Fibroblast of the aortic adventitia (primary cell): ENCODE data around the gene CFLAR. TPM values are rescaled to one million over a fixed set of nuclear protein-coding genes. Genes with fewer than 3 reads are reported as not detected.
A peak's percentile ranks its signal among the peaks of the same experiment; 100 is the strongest.

Source experiments
- DNase-seq: peaks from one replicate; pipeline ENCODE4 v3.0.0-alpha.2; 2010; ENCODE audit warnings: low read depth
- H3K4me3 ChIP-seq: 2 replicates; pipeline ENCODE4 v1.5.1; 2011; ENCODE audit warnings: low read depth, mild to moderate bottlenecking, control low read depth, low read length, moderate library complexity
- total RNA-seq: library from RNA; depleted of rRNA; stranded (reverse); fragments of >200 nt; gene quantifications from 2 replicates; pipeline ENCODE4 v1.2.3, GENCODE V29; 2012; ENCODE audit warnings: low replicate concordance
- TF ChIP-seq, protein P1 (sequence below): IDR thresholded peaks from 2 replicates; pipeline ENCODE4 v1.5.1; 2011; ENCODE audit warnings: mild to moderate bottlenecking, low read length, control low read depth, inconsistent platforms; ENCODE audit not compliant: insufficient read depth

CFLAR gene
- 71.5 and 134 TPM in 2 replicates for total RNA-seq

DNA sequence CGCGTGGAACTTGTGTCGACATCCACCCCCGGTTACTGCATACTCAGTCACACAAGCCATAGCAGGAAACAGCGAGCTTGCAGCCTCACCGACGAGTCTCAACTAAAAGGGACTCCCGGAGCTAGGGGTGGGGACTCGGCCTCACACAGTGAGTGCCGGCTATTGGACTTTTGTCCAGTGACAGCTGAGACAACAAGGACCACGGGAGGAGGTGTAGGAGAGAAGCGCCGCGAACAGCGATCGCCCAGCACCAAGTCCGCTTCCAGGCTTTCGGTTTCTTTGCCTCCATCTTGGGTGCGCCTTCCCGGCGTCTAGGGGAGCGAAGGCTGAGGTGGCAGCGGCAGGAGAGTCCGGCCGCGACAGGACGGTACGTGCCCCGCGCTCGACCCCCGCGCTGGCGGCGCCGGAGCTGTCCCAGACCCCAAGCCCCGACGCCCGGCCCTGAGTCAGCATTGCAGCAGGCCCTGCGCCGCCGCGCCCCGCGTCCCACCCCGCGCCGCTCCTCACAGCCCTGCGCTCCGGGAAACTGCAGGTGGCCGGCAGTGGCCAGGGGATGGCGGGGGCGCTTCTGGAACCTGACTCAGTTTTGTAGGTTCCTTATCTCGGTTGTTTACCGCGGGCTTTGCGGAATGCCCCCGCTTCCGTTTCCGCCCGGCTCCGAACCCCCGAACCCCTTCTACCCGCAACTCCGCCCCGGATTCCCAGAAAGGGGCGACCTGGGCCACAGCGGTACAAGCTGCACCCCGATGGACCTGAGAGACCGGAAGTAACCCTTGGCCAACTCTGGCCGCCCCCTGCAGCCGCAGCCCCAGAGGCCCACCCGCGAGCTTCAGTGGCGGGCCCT lies at the start of gene CFLAR:
CFLAR (plus strand) TSS at position 50 of the 844 bp plus-strand sequence. CDS start 13,702 bp downstream, outside the sequence.
- DNase-seq: peak; percentile 75
- TF ChIP-seq, protein P1, sequence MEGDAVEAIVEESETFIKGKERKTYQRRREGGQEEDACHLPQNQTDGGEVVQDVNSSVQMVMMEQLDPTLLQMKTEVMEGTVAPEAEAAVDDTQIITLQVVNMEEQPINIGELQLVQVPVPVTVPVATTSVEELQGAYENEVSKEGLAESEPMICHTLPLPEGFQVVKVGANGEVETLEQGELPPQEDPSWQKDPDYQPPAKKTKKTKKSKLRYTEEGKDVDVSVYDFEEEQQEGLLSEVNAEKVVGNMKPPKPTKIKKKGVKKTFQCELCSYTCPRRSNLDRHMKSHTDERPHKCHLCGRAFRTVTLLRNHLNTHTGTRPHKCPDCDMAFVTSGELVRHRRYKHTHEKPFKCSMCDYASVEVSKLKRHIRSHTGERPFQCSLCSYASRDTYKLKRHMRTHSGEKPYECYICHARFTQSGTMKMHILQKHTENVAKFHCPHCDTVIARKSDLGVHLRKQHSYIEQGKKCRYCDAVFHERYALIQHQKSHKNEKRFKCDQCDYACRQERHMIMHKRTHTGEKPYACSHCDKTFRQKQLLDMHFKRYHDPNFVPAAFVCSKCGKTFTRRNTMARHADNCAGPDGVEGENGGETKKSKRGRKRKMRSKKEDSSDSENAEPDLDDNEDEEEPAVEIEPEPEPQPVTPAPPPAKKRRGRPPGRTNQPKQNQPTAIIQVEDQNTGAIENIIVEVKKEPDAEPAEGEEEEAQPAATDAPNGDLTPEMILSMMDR: no peak
- peak within 1 kb of the TSS; percentile 80 for H3K4me3 ChIP-seq

GRCh38 chr2:201070948-201071478 lies 45.0 kb upstream of the CFLAR start:
- TF ChIP-seq, protein P1: no peak
- DNase-seq: peak; percentile 16
- H3K4me3 ChIP-seq: peak overlapping the region; percentile 95

DNA sequence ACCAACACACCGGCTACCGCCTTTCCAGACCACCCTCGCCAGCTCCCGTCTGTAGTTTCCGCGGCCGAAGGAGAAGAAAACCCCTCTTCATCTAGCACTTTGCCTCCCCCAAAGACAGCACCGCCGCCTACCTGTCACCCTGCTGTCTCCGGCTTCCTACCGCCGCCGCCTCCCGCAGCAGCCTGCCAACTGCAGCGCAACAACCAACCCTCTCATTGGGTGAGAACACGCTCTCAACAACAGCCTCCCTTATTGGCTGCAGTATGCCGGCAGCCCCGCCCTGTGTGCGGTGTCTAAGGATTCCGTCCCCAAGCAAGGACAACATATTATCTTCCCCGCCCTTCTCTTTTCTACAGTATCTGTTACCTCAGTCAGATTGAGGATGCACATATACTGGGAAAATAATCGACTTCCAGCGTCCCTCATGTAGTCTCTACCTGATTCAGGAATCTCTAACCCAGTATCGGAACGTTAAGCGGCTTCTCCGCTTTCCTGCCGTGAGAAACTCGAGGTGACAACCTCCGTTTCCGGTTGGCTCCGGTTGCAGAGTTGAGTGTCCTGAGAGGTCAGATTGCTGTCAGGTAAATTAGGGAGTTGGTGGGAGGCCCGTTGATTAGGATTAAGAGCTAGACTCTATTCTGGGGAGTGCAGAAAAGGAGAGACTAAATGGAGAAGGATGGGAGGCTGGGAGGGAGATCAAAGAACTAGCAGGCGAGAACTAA lies 44.3 kb upstream of the CFLAR start, which contains the start of the genes HYCC2 and NDUFB3:
HYCC2 (minus strand) TSS at position 193 of the 722 bp plus-strand sequence. CDS start 47,662 bp downstream, outside the sequence.
NDUFB3 (plus strand) TSS at position 523 of the 722 bp plus-strand sequence. CDS start 6,882 bp downstream, outside the sequence.
- peak within 1 kb of the TSS; percentile 95 for H3K4me3 ChIP-seq
- DNase-seq: peak; percentile 95
- TF ChIP-seq, protein P1: peak; percentile 35

- H3K4me3 ChIP-seq: peak overlapping the region; percentile 95
- TF ChIP-seq, protein P1: no peak
- no peak for DNase-seq
These were observed 43.8 kb upstream of the CFLAR start for GRCh38 chr2:201072201-201072530.

DNA sequence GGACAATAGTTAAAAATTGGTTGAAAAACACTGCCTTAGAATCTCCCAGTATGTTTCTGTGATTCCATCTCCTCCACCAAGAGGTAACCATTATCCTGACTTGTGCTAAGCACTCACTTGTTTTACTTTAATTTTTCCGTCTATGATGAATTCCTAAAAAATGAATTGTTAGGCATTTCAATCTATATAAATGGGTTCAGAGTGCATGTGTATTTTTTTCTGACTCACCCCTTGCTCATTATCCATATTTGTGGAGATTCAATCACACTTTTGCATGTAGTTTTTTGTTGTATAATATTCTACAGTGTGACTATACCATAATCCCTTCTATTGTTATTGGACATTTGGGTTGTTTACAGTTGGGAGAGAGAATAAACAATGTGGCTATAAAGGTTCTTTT lies 42.9 kb upstream of the CFLAR start:
- H3K4me3 ChIP-seq: no peak overlapping the region
- DNase-seq: no peak
- TF ChIP-seq, protein P1: no peak

DNA sequence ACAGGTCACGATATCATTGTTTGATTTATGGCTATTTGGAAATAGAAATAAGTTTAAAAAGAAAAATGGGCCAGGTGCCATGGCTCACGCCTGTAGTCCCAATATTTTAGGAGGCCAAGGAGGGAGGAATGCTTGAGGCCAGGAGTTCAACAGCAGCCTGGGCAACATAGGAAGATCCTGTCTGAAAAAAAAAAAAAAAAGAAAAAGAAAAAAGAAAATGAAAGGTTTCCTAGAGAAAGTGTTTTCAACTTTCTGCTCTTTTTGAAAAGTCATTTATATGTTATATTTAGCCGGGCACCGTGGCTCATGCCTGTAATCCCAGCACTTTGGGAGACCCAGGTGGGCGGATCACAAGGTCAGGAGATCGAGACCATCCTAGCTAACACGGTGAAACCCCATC lies 41.0 kb upstream of the CFLAR start:
- no peak overlapping the region for H3K4me3 ChIP-seq
- TF ChIP-seq, protein P1: no peak
- no peak for DNase-seq
